B cell (primary cell): ENCODE data around the gene STARD10. TPM values are rescaled to one million over a fixed set of nuclear protein-coding genes. Genes with fewer than 3 reads are reported as not detected.

Experiments used
- ATAC-seq: fragments of 200-7000 bp; cut with Tn5 transposase; one replicate; pipeline ENCODE4 v1.10.0; 2021; ENCODE audit warnings: low read depth, mild to moderate bottlenecking, moderate number of reproducible peaks, moderate library complexity
- CTCF ChIA-PET: fragments of 350-600 bp; sonication (Branson Sonifier 250); formaldehyde crosslinking; loops from one replicate; lab custom pipeline; 2021; ENCODE audit warnings: antibody characterized with exemption, inconsistent platforms; lab: Charles Lee
- POLR2A ChIA-PET: fragments of 350-600 bp; sonication (Branson Sonifier 250); formaldehyde crosslinking; loops from one replicate; lab custom pipeline; 2021; ENCODE audit warnings: antibody characterized with exemption; lab: Charles Lee
- DNase-seq: peaks from one replicate; pipeline ENCODE4 v3.0.0; 2013
- H2AFZ ChIP-seq: 2 replicates; pipeline ENCODE4 v1.6.1; 2012; ENCODE audit warnings: mild to moderate bottlenecking, low read depth, low read length; ENCODE audit not compliant: insufficient read depth, poor library complexity, severe bottlenecking
- H3K27ac ChIP-seq, 2 donors: 1 replicate in 1 of 2; 2 replicates in 1 of 2; pipeline ENCODE4 v1.5.1; 2012 to 2013; ENCODE audit warnings: low read length in 2 of 2, mild to moderate bottlenecking in 2 of 2, moderate library complexity in 1 of 2
- H3K27me3 ChIP-seq, 4 experiments: fragments of 200-600 bp in 1 of 4; sonication (generic) in 1 of 4; replicated peaks in 1 of 4; 1 replicate in 2 of 4; 2 replicates in 2 of 4; pipeline versions ENCODE4 v1.6.1 to v1.7.0; 2013 to 2016; ENCODE audit warnings: low read length in 3 of 4, mild to moderate bottlenecking in 2 of 4, mixed read lengths in 1 of 4, moderate library complexity in 1 of 4; ENCODE audit not compliant: insufficient read depth in 4 of 4, control insufficient read depth in 3 of 4; ENCODE audit errors: control extremely low read depth in 1 of 4
- H3K36me3 ChIP-seq, 2 experiments: replicated peaks in 1 of 2; 1 replicate in 1 of 2; 2 replicates in 1 of 2; pipeline versions ENCODE4 v1.6.1 to v1.7.1; 2013; ENCODE audit warnings: low read length in 1 of 2; ENCODE audit not compliant: insufficient read depth in 2 of 2, control insufficient read depth in 1 of 2; ENCODE audit errors: control extremely low read depth in 1 of 2, extremely low read depth in 1 of 2
- H3K4me1 ChIP-seq, 2 donors: fragments of 200-600 bp in 1 of 2; sonication (generic) in 1 of 2; 1 replicate in 1 of 2; 2 replicates in 1 of 2; pipeline versions ENCODE4 v1.5.1 to v1.6.1; 2013 to 2017; ENCODE audit warnings: low read length in 2 of 2; ENCODE audit not compliant: control insufficient read depth in 2 of 2, insufficient read depth in 2 of 2
- H3K4me2 ChIP-seq: replicated peaks from 2 replicates; pipeline ENCODE3; 2012; ENCODE audit warnings: mild to moderate bottlenecking, low read depth, low read length; ENCODE audit not compliant: poor library complexity, severe bottlenecking
- H3K4me3 ChIP-seq, 5 experiments: fragments of 200-600 bp in 1 of 5; sonication (generic) in 1 of 5; 1 replicate in 3 of 5; 2 replicates in 2 of 5; pipeline versions ENCODE4 v1.5.1 to v1.7.0; 2011 to 2016; ENCODE audit warnings: low read length in 4 of 5, mild to moderate bottlenecking in 4 of 5, low read depth in 2 of 5, control low read depth in 1 of 5, moderate library complexity in 1 of 5; ENCODE audit not compliant: insufficient read depth in 1 of 5; ENCODE audit errors: control extremely low read depth in 1 of 5, extremely low read depth in 1 of 5
- H3K79me2 ChIP-seq: fragments of 200-600 bp; sonication (generic); one replicate; pipeline ENCODE4 v1.6.0; 2016; ENCODE audit warnings: low read length; ENCODE audit not compliant: control insufficient read depth, insufficient read depth
- H3K9ac ChIP-seq: fragments of 200-600 bp; sonication (generic); 2 replicates; pipeline ENCODE4 v1.6.1; 2017; ENCODE audit warnings: mild to moderate bottlenecking, low read length, moderate library complexity
- H3K9me3 ChIP-seq, 3 donors: one replicate each; pipeline versions ENCODE4 v1.6.1 to v1.7.1; 2013; ENCODE audit warnings: low read length in 2 of 3; ENCODE audit not compliant: control insufficient read depth in 2 of 3, insufficient read depth in 1 of 3; ENCODE audit errors: control extremely low read depth in 1 of 3
- H4K20me1 ChIP-seq: 2 replicates; pipeline ENCODE4 v1.6.0; 2012; ENCODE audit warnings: mild to moderate bottlenecking, low read length; ENCODE audit not compliant: insufficient read depth, control insufficient read depth, poor library complexity, severe bottlenecking
- H3K27ac Mint-ChIP-seq: one replicate; pipeline ENCODE4 v1.8.0; 2021; ENCODE audit warnings: mixed read lengths
- H3K27me3 Mint-ChIP-seq: one replicate; pipeline ENCODE4 v1.8.0; 2021; ENCODE audit warnings: mixed read lengths
- H3K4me1 Mint-ChIP-seq: one replicate; pipeline ENCODE4 v1.8.0; 2021; ENCODE audit warnings: mixed read lengths
- H3K4me3 Mint-ChIP-seq: one replicate; pipeline ENCODE4 v1.8.0; 2021; ENCODE audit warnings: mixed read lengths
- H3K9me3 Mint-ChIP-seq: one replicate; pipeline ENCODE4 v1.8.0; 2022; ENCODE audit warnings: mixed read lengths; ENCODE audit not compliant: insufficient read depth
- CTCF ChIP-seq: fragments of 200-600 bp; IDR thresholded peaks from one replicate; pipeline ENCODE4 v1.8.0; 2022; ENCODE audit warnings: antibody characterized with exemption, mild to moderate bottlenecking
- EZH2 ChIP-seq: IDR thresholded peaks from 2 replicates; pipeline ENCODE4 v1.6.1; 2012; ENCODE audit warnings: borderline replicate concordance, low read depth, mild to moderate bottlenecking, moderate library complexity, low read length; ENCODE audit not compliant: insufficient read depth, poor library complexity, severe bottlenecking
- WGBS: methylation state at CpG from one replicate; pipeline ENCODE4 v1.1.5; 2013; ENCODE audit warnings: missing lambda C conversion rate; ENCODE audit not compliant: insufficient coverage; 5-methylcytosine and 5-hydroxymethylcytosine counted together
- intact Hi-C: fragments of 100-400 bp; cut with micrococcal nuclease; formaldehyde crosslinking; loops from one replicate; pipeline ENCODE4 v1.10.0; 2022
- polyA minus RNA-seq: library from RNA; depleted of rRNA, polyadenylated mRNA; stranded (reverse); fragments of >200 nt; gene quantifications from 2 replicates; pipeline ENCODE4 v1.2.3, GENCODE V29; 2012
- polyA plus RNA-seq: library from polyadenylated mRNA; depleted of rRNA; stranded (reverse); fragments of >200 nt; gene quantifications from 2 replicates; pipeline ENCODE4 v1.2.3, GENCODE V29; 2012
- total RNA-seq, 2 donors: library from RNA; stranded (reverse); fragments of 120-200 nt in 1 of 2; gene quantifications; 1 replicate in 1 of 2; 2 replicates in 1 of 2; pipeline versions ENCODE4 v1.2.3 to v1.2.4, GENCODE V29; 2013 to 2022

Gene STARD10
- total RNA-seq (29.4 and 39.2 TPM in 2 replicates), polyA plus RNA-seq (37.5 and 47.8 TPM in 2 replicates), polyA minus RNA-seq (21.2 and 44.5 TPM in 2 replicates)
- 17.5 TPM for total RNA-seq (2013)

- peaks cover 36% of the 10 kb centered on the region for H3K4me1 Mint-ChIP-seq
- ATAC-seq: peak; percentile 94
- intact Hi-C loops: loop anchor here (1.0 kb wide), 6 partner anchors 22 to 109 kb away; partner anchors contain the start of gene ARAP1
- Histone ChIP-seq H3K4me1 (peaks cover 19 to 28% of the 10 kb centered on the region in 2 donors), H3K27ac (peak within 1 kb of the TSS; percentile 94 to 97), H3K4me2 (peak within 1 kb of the TSS; percentile 62), H3K27me3 (no peaks in the 10 kb centered on the region), H3K79me2 (peaks cover 10% of the 10 kb centered on the region), H3K36me3 (no peaks in the 10 kb centered on the region), H3K4me3 (peak within 1 kb of the TSS; percentile 60 to 98 (median 85)), H3K9me3 (no peaks in the 10 kb centered on the region), H2AFZ (peak within 1 kb of the TSS; percentile 90), H3K9ac (peak within 1 kb of the TSS; percentile 95), H4K20me1 (no peaks in the 10 kb centered on the region)
- TF ChIP-seq CTCF: peak; percentile 94
- no peak for TF ChIP-seq EZH2
- DNase-seq: peak; percentile 98
- WGBS: under 1% methylated on average over 53 of the region's 55 CpGs
- peak within 1 kb of the TSS; percentile 99 for H3K4me3 Mint-ChIP-seq
- ChIA-PET CTCF (interaction anchor here (0.7 to 10.6 kb wide), 28 partner anchors 9 to 457 kb away, joined by 3 to 390 read pairs (median 3); partner anchors contain the start of gene ATG16L2), POLR2A (interaction anchor here (0.7 to 4.8 kb wide), 10 partner anchors 12 to 349 kb away, joined by 4 to 39 read pairs (median 6); partner anchors contain the start of genes ATG16L2 and FCHSD2)
- no peaks in the 10 kb centered on the region for H3K9me3 Mint-ChIP-seq
- no peaks in the 10 kb centered on the region for H3K27me3 Mint-ChIP-seq
- H3K27ac Mint-ChIP-seq: peak within 1 kb of the TSS; percentile 100
Observed at GRCh38 chr11:72793425-72794367, at the start of gene STARD10. STARD10 (minus strand) TSS chr11:72794047; CDS start chr11:72781181, 12,866 bp downstream.
